SU-DHL-6 (cell line): ENCODE results near the gene ALK.

Experiments
- CTCF ChIP-seq: fragments of 200-600 bp; sonication (generic); IDR thresholded peaks from one replicate; pipeline ENCODE4 v1.5.1; 2017; ENCODE audit warnings: antibody characterized with exemption, mild to moderate bottlenecking, low read length, moderate library complexity; ENCODE audit not compliant: insufficient read depth, poor library complexity, severe bottlenecking
- EZH2phosphoT487 ChIP-seq: fragments of 200-600 bp; sonication (generic), shearing (Covaris generic); conservative IDR thresholded peaks from 2 replicates; pipeline ENCODE4 v1.6.1; 2018; ENCODE audit warnings: mild to moderate bottlenecking, antibody characterized with exemption, low read length, moderate library complexity, mixed read lengths

DNA sequence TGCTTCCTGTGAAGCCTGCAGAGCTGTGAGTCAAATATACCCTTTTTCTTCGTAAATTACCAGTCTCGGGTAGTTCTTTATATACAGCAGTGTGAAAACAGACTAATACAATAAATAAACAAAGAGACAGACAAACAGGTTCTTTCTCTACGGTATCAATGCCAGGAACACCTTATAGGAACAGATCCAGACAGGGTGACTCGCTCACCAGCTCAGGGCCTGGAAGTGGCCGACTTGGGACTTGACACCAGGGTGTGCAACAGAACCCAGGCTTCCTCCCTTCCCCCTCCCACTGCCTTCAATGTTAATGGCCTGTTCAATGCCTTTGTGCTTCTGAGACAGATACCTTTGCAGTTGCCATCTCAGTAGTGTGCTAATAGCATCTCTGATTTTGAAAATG is 309.5 kb downstream of the ALK start:
- TF ChIP-seq CTCF (no peak), EZH2phosphoT487 (no peak)
